ENCODE data around the gene CHRNB1. TPM values are rescaled to one million over a fixed set of nuclear protein-coding genes. Genes with fewer than 3 reads are reported as not detected.

Gene CHRNB1, protein sequence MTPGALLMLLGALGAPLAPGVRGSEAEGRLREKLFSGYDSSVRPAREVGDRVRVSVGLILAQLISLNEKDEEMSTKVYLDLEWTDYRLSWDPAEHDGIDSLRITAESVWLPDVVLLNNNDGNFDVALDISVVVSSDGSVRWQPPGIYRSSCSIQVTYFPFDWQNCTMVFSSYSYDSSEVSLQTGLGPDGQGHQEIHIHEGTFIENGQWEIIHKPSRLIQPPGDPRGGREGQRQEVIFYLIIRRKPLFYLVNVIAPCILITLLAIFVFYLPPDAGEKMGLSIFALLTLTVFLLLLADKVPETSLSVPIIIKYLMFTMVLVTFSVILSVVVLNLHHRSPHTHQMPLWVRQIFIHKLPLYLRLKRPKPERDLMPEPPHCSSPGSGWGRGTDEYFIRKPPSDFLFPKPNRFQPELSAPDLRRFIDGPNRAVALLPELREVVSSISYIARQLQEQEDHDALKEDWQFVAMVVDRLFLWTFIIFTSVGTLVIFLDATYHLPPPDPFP
- 21.3 and 30.7 TPM in 2 replicates for total RNA-seq

DNA sequence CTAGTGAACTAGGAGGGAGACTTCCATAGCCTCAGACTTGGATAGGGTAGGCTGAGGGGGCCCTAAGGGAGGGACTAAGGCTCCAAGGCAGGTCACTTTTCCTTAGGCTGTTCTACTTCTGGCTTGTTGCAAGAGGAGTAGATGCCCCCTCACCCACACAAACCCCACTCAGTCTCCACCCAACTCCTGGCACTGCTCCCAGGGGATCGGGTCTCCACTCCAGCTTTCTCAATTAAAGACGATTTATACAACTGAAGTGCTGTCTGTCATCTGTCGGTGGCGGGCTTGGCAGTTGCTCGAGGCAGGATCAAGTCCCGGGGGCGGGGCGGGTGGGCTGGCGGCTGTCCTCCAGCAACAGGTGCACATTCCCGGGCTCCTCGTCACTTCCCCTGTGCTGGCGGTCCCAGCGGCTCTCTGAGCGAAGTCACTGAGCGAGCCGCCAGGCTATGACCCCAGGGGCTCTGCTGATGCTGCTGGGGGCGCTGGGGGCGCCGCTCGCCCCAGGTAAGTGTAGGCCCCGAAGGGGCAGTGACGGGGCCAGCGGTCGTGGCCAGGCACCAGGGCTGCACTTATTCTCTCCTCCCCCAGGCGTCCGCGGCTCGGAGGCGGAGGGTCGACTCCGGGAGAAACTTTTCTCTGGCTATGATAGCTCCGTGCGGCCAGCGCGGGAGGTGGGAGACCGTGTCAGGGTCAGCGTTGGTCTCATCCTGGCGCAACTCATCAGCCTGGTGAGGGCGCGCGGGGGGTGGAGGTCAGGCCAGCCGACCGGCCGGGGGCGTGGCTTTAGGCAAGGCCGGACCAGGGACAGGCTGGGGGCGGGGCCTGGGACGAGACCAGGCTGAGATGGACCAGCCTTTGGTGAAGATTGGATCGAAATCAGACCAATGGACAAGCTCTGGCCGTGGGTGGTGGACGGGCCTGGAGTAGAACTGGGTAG lies at the start of gene CHRNB1:
TSS of gene CHRNB1 (plus strand) at position 380 of the 937 bp plus-strand sequence. CDS start at position 447, 67 bp downstream.
- TF ChIP-seq, protein P1, sequence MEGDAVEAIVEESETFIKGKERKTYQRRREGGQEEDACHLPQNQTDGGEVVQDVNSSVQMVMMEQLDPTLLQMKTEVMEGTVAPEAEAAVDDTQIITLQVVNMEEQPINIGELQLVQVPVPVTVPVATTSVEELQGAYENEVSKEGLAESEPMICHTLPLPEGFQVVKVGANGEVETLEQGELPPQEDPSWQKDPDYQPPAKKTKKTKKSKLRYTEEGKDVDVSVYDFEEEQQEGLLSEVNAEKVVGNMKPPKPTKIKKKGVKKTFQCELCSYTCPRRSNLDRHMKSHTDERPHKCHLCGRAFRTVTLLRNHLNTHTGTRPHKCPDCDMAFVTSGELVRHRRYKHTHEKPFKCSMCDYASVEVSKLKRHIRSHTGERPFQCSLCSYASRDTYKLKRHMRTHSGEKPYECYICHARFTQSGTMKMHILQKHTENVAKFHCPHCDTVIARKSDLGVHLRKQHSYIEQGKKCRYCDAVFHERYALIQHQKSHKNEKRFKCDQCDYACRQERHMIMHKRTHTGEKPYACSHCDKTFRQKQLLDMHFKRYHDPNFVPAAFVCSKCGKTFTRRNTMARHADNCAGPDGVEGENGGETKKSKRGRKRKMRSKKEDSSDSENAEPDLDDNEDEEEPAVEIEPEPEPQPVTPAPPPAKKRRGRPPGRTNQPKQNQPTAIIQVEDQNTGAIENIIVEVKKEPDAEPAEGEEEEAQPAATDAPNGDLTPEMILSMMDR (conservative IDR thresholded peaks at IDR 0.05; ENCODE audit: low read depth, low read length) = no peak
- DNase-seq (ENCODE audit: low read depth) = no peak
- peak within 1 kb of the TSS; percentile 45 for H3K4me3 ChIP-seq (ENCODE audit: low read depth, low read length)

DNA sequence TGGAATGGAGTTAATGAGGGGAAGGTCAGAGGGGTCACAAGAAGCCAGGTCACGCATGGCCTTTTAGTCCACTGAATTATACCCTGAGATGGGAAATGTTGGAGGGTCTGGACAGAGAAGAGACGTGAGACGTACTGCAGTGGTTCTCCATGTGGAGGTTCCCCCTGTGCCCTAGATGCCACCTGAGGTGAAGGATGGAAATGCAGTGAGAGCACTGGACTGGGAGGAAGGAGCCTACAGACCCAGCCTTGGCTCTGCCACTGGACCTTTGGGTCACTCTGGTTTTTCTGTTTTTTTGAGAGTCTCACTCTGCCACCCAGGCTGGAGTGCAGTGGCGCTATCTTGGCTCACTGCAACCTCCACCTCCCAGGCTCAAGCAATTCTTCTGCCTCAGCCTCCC lies 48.7 kb upstream of the CHRNB1 start:
- TF ChIP-seq, protein P1 (conservative IDR thresholded peaks at IDR 0.05; ENCODE audit: low read depth, low read length) = no peak
- no peak for DNase-seq (ENCODE audit: low read depth)
- no peak overlapping the region for H3K4me3 ChIP-seq (ENCODE audit: low read depth, low read length)

DNA sequence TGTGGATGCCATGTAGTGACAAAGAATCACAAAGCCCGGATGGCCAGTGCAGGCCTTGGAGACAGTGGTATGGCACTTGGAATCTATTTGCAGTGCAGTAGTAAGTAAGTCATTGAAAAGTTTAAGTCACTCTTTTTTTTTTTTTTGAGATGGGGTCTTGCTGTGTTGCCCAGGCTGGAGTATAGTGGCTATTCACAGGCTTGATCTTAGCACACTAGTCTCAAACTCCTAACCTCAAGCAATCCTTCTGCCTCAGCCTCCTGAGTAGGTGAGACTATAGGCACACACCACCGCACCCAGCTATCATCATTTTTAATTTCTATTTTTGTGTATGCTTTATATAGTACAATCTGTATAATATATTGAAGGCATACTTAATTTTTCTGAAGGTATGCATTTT lies 46.2 kb upstream of the CHRNB1 start:
- no peak overlapping the region for H3K4me3 ChIP-seq (ENCODE audit: low read depth, low read length)
- no peak for DNase-seq (ENCODE audit: low read depth)
- TF ChIP-seq, protein P1 (conservative IDR thresholded peaks at IDR 0.05; ENCODE audit: low read depth, low read length) = no peak

DNA sequence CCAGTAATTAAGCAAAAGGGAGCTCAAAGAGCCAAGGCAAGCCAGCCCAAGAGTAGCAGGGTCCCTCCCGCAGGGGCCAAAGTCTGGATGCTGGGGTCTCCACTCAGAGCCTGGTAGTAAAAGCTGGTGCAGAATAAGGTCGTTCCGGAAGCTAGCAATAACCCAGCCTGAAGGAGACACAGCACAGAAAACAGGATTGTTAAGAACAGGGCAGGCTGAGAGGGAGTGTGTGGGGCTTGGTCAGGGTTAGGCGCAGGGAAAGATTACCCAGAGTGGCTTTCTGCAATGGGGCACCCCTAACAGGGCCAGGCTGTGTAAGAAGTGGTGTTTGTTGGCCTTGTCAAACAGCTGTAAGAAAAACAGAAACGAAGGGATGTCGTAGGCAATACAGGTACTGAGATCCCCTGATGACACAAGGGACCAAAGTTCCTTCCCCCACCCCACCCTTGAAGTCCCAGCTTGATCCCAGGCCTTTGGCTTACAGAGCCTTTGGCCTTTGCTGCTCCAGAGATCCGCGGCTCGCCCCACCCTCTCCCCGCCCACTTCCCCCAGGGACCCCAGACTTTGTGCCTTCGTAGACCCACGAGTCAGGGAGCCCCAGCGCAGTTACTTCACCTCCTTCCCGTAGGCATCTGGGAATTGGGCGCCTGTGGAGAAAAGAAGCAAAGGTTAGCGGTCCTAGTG lies 41.7 kb upstream of the CHRNB1 start:
- TF ChIP-seq, protein P1 (conservative IDR thresholded peaks at IDR 0.05; ENCODE audit: low read depth, low read length) = no peak
- DNase-seq (ENCODE audit: low read depth) = no peak
- H3K4me3 ChIP-seq (ENCODE audit: low read depth, low read length) = peak overlapping the region; percentile 71

DNA sequence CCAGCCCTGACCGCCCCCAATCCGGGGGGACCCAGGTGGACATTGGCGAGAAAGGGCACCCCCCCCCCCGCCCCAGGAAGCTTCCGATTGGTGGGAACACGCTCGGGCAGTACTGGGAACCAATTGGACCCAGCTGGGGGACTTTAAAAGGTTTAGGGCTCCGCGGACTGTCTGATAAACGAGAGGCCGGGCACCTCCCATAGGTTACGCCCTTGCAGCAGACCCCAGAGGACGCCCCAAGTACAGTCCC lies 41.2 kb upstream of the CHRNB1 start:
- H3K4me3 ChIP-seq (ENCODE audit: low read depth, low read length) = peak overlapping the region; percentile 71
- TF ChIP-seq, protein P1 (conservative IDR thresholded peaks at IDR 0.05; ENCODE audit: low read depth, low read length) = no peak
- DNase-seq (ENCODE audit: low read depth) = no peak

DNA sequence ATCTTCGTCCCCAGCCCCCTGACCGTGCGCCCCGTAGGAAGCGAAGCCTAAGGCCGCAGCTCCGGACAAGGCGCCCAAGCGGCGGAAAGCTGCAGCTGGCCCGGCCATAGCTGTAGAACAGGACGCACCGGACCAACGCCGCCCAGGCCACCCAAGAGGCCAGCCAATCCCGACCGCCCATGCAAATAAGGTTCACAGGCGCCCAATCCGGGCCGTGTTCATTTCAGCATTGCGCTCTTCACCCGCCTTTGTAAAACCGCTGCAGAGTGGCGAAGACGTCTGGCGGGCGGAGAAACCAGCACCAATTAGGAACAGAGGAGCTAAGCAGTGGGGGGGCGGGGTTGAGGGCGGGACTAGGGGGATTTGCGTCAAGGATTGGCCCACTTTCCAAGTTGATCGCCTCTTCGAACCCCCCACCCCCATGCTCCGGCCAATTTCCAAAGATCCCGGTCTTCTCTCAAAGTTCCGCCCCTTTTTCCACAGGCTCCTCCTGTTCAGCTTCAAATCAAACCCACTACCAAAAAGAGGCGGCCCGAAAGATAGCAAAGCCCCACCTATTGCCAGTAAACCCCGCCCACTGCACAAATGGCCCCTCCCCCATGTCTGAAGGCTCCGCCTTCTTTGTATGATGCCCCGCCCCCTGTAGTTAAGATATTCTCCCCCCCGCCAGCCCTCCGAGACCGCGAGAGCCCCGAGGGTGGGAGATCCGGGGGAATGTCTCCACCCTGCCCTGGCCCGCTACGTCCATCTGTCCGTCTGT lies 40.7 kb upstream of the CHRNB1 start, which contains the start of gene TMEM256:
TSS of gene TMEM256 (minus strand) at position 121 of the 760 bp plus-strand sequence. CDS start at position 108, 13 bp downstream.
- peak; percentile 95 for DNase-seq (ENCODE audit: low read depth)
- TF ChIP-seq, protein P1 (conservative IDR thresholded peaks at IDR 0.05; ENCODE audit: low read depth, low read length) = no peak
- H3K4me3 ChIP-seq (ENCODE audit: low read depth, low read length) = peak within 1 kb of the TSS; percentile 71

All from epithelial cell of proximal tubule (primary cell).